ENCODE measurements around the gene FAT3.

FAT3 gene

DNA sequence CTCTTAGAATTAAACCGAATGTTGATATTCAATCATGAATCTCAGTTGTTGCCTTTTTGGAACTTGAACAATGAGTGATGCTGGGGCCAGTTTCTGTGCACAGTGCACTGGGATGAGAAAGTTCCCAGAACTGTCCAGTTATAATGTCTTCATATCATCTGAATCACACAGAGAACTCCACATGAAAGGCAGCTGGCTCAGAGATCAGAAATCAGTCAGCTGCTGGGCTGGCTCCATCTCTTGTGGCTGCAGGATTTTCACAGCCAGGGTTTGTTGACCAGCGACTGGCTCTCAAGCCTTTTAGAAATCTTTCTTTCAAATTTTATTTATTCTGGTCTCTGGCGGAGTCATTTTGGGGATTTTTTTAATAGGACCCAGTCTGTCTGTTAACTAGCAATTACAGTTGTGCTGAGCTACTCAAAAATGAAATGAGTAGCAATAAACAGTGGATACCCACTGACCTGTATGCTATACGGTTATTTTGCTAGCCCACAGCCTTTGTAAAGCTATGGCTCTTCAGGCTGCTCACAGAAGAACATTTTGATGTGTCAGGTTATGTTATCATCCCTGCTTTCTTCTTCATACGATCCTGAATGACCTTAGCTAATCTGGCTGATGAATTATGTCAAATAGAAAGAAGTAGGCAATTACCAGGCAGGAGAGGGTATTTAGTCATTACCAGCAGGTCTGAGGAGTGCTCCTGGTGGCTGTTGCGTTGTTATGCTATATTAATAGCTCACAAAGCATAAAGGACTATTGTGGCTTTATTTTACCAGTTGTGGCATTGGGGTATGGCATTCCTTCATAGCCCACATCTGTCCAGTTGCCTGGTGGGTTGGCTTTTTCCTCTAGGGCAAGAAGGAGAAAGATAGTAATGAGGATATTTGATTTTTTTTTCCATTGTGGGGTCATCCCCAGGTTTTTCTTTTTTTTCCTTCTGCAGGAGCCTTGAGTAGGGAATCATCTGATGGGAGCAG lies 3.6 kb downstream of the FAT3 start:
- no peak for ATAC-seq
- TF ChIP-seq ZNF8 (CRISPR knock-in tag; IDR thresholded peaks at IDR 0.05) (no peak), ZC3H10 (CRISPR knock-in tag; IDR thresholded peaks at IDR 0.05) (no peak), CSDC2 (CRISPR knock-in tag; IDR thresholded peaks at IDR 0.05) (no peak), ZFP30 (CRISPR knock-in tag; IDR thresholded peaks at IDR 0.05) (no peak), ESRRG (CRISPR knock-in tag; IDR thresholded peaks at IDR 0.05) (no peak)

DNA sequence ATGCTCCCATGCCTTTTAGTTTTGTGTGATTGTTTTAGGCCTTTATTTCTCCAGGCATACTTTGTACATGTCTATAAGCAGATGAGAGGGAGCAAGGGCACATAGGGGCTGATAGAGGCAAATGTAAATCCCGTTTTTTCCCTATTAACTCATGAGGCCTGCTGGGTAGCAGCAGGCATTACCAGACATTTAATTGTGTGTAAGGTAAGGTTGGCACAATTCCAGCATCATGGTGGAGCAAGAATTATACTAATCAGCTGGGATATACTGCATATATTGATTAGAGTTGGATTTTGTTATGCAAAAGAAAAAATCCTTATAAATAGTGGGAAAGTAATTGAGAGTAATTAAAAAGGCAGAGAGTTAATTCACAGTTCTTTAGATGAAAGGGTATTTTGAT lies 12.2 kb downstream of the FAT3 start:
- TF ChIP-seq, protein P1, sequence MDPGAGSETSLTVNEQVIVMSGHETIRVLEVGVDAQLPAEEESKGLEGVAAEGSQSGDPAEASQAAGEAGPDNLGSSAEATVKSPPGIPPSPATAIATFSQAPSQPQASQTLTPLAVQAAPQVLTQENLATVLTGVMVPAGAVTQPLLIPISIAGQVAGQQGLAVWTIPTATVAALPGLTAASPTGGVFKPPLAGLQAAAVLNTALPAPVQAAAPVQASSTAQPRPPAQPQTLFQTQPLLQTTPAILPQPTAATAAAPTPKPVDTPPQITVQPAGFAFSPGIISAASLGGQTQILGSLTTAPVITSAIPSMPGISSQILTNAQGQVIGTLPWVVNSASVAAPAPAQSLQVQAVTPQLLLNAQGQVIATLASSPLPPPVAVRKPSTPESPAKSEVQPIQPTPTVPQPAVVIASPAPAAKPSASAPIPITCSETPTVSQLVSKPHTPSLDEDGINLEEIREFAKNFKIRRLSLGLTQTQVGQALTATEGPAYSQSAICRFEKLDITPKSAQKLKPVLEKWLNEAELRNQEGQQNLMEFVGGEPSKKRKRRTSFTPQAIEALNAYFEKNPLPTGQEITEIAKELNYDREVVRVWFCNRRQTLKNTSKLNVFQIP (CRISPR knock-in tag; IDR thresholded peaks at IDR 0.05; ENCODE audit: borderline replicate concordance, low read depth) = no peak
- TF ChIP-seq ESRRG (CRISPR knock-in tag; IDR thresholded peaks at IDR 0.05) (no peak), RARB (CRISPR knock-in tag; IDR thresholded peaks at IDR 0.05) (no peak), SNAI2 (CRISPR knock-in tag; IDR thresholded peaks at IDR 0.05) (no peak), PPARA (CRISPR knock-in tag; IDR thresholded peaks at IDR 0.05; ENCODE audit: borderline replicate concordance) (no peak), ZNF565 (CRISPR knock-in tag; conservative IDR thresholded peaks at IDR 0.05; ENCODE audit: low read depth) (no peak), GLIS3 (CRISPR knock-in tag; IDR thresholded peaks at IDR 0.05) (no peak)
- TF ChIP-seq, protein P2, sequence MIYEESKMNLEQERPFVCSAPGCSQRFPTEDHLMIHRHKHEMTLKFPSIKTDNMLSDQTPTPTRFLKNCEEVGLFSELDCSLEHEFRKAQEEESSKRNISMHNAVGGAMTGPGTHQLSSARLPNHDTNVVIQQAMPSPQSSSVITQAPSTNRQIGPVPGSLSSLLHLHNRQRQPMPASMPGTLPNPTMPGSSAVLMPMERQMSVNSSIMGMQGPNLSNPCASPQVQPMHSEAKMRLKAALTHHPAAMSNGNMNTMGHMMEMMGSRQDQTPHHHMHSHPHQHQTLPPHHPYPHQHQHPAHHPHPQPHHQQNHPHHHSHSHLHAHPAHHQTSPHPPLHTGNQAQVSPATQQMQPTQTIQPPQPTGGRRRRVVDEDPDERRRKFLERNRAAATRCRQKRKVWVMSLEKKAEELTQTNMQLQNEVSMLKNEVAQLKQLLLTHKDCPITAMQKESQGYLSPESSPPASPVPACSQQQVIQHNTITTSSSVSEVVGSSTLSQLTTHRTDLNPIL (CRISPR knock-in tag; IDR thresholded peaks at IDR 0.05; ENCODE audit: low read depth) = no peak
- no peak for ATAC-seq

DNA sequence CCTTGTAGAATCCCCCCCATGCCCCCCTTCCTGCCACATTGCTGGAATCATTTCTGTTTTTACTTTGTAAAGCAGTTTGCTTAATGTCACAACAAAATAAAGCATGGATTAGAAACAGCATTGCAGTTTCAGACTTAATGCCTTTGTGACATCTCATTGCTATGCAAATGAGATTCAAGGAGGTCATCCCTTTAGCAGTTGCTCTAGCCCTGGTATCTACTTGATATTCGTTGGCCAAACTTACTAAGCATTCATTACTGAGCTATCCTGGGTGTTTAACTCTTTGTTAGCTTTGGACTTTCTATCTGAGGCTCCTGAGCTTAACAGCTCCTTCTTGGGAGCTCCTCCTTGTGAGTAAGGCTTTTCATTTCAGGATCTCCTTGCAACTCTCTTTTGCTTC lies 16.3 kb downstream of the FAT3 start:
- no peak for ATAC-seq
- TF ChIP-seq, protein P3, sequence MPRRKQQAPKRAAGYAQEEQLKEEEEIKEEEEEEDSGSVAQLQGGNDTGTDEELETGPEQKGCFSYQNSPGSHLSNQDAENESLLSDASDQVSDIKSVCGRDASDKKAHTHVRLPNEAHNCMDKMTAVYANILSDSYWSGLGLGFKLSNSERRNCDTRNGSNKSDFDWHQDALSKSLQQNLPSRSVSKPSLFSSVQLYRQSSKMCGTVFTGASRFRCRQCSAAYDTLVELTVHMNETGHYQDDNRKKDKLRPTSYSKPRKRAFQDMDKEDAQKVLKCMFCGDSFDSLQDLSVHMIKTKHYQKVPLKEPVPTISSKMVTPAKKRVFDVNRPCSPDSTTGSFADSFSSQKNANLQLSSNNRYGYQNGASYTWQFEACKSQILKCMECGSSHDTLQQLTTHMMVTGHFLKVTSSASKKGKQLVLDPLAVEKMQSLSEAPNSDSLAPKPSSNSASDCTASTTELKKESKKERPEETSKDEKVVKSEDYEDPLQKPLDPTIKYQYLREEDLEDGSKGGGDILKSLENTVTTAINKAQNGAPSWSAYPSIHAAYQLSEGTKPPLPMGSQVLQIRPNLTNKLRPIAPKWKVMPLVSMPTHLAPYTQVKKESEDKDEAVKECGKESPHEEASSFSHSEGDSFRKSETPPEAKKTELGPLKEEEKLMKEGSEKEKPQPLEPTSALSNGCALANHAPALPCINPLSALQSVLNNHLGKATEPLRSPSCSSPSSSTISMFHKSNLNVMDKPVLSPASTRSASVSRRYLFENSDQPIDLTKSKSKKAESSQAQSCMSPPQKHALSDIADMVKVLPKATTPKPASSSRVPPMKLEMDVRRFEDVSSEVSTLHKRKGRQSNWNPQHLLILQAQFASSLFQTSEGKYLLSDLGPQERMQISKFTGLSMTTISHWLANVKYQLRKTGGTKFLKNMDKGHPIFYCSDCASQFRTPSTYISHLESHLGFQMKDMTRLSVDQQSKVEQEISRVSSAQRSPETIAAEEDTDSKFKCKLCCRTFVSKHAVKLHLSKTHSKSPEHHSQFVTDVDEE (CRISPR knock-in tag; IDR thresholded peaks at IDR 0.05) = no peak
- TF ChIP-seq ZNF565 (CRISPR knock-in tag; conservative IDR thresholded peaks at IDR 0.05; ENCODE audit: low read depth) (no peak), ZC3H10 (CRISPR knock-in tag; IDR thresholded peaks at IDR 0.05) (no peak), OSR1 (CRISPR knock-in tag; IDR thresholded peaks at IDR 0.05) (no peak), ISL1 (CRISPR knock-in tag; IDR thresholded peaks at IDR 0.05) (no peak), ZFP3 (CRISPR knock-in tag; IDR thresholded peaks at IDR 0.05) (no peak)
- TF ChIP-seq, protein P4, sequence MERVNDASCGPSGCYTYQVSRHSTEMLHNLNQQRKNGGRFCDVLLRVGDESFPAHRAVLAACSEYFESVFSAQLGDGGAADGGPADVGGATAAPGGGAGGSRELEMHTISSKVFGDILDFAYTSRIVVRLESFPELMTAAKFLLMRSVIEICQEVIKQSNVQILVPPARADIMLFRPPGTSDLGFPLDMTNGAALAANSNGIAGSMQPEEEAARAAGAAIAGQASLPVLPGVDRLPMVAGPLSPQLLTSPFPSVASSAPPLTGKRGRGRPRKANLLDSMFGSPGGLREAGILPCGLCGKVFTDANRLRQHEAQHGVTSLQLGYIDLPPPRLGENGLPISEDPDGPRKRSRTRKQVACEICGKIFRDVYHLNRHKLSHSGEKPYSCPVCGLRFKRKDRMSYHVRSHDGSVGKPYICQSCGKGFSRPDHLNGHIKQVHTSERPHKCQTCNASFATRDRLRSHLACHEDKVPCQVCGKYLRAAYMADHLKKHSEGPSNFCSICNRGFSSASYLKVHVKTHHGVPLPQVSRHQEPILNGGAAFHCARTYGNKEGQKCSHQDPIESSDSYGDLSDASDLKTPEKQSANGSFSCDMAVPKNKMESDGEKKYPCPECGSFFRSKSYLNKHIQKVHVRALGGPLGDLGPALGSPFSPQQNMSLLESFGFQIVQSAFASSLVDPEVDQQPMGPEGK (CRISPR knock-in tag; IDR thresholded peaks at IDR 0.05; ENCODE audit: borderline replicate concordance) = no peak

DNA sequence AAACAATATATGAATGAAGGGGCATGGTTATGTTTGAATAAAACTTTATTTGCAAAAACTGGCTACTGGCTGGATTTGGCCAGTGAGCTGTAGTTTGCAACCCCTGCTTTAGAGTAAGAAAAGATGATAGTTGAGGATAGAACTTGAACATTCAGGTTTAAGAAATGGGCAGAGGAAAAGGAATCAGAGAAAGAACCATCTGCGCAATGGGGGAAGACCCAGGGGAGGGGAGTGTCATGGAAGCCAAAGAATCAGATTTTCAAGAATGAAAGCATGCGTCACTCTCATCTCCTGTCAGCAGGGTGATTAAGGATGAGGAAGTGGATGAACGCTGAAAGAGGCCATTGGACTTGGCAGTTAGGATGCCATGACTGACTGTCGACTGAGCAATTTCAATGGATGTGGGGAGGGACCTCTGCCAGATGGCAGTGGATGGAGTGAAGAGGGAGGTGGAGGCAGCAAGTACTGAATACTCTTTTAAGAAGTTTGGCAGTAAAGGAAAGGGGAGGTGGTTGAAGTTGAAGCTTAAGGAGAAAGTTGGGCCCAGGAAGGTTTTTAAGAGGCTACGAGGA lies 21.2 kb downstream of the FAT3 start:
- no peak for TF ChIP-seq TCF4 (CRISPR knock-in tag; IDR thresholded peaks at IDR 0.05; ENCODE audit: borderline replicate concordance)
- TF ChIP-seq, protein P2 (CRISPR knock-in tag; IDR thresholded peaks at IDR 0.05; ENCODE audit: low read depth) = no peak
- TF ChIP-seq ESRRG (CRISPR knock-in tag; IDR thresholded peaks at IDR 0.05) = no peak
- TF ChIP-seq ZNF8 (CRISPR knock-in tag; IDR thresholded peaks at IDR 0.05) = no peak
- no peak for ATAC-seq

Measured in SK-N-SH treated with all-trans-retinoic acid at 6 μM for 48 hours (cell line).